Measurements from ENCODE around the gene PPP1R13B. TPM values are rescaled to one million over a fixed set of nuclear protein-coding genes. Genes with fewer than 3 reads are reported as not detected.
A peak's percentile ranks its signal among the peaks of the same experiment; 100 is the strongest.

PPP1R13B gene
- total and polyA plus RNA-seq, 7 experiments from 2014 or later: 3.3 to 26.8 (median 16.9) TPM

DNA sequence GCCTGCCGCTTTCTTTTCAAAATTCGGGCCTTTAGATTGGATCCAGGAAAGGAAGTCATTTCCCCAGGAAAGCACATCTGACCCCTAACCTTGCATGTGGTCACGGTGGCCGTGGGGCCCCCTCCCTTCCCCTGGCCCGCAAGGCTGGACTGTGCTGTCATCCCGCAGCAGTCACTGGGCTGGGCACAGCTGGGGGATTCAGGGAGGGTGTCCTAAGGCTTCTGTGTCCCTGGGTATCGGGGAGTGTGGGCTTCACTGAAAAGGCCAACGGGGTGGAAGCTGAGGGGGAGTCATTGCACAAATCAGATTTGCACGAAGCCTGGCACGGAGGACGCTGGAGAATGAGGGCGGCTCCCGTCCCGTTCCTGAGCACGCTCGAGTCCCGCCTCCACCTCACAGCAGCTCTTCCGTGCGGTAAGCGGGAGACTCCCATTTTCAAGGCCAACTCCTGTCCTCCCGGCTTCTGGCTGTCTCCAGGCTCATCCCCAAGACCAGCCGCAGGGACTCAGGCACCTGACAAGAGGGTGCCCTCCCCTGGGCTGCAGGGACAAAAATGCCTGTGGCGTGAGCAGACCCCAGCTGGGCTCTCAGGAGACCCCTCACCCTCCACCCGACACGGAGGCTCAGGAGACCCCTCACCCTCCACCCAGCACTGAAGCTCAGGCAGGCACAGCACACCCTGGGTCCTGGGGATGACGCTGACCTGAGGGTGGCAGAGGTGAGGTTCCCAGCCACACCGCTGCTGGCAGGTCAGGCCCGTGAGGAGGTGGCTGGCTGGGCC lies 141.7 kb downstream of the PPP1R13B start:
- Histone ChIP-seq H3K27ac (ENCODE audit: low read depth, low read length) (no peak overlapping the region), H3K9me3 (ENCODE audit: control insufficient read depth in 2 of 3, low read length in 3 of 3) (no peaks in the 10 kb centered on the region), H3K4me3 (ENCODE audit: low read length) (no peak overlapping the region), H3K36me3 (ENCODE audit: control insufficient read depth in 2 of 3, insufficient read depth in 3 of 3, low read length in 3 of 3) (peaks cover 0 to 61% (median 0%) of the 10 kb centered on the region in 3 experiments), H3K27me3 (ENCODE audit: control insufficient read depth in 2 of 2, insufficient read depth in 2 of 2, low read length in 2 of 2) (no peaks in the 10 kb centered on the region), H3K4me1 (ENCODE audit: control insufficient read depth in 2 of 2, insufficient read depth in 2 of 2, low read length in 2 of 2) (no peaks in the 10 kb centered on the region)
- intact Hi-C loops (cut with micrococcal nuclease): no loop called here
- no peak overlapping the region for H3K27ac Mint-ChIP-seq
- ATAC-seq (no peak), DNase-seq (no peak)
- peaks cover 0 to 11% (median 0%) of the 10 kb centered on the region in 5 donors for H3K36me3 Mint-ChIP-seq
- H3K4me1 Mint-ChIP-seq: peaks cover 0 to 10% (median 0%) of the 10 kb centered on the region in 7 donors
- no peaks in the 10 kb centered on the region for H3K27me3 Mint-ChIP-seq
- H3K9me3 Mint-ChIP-seq: peaks cover 0 to 2% (median 0%) of the 10 kb centered on the region in 11 donors
- ChIA-PET CTCF (no interaction called here), POLR2A (no interaction called here)
- H3K4me3 Mint-ChIP-seq: no peak overlapping the region

GRCh38 chr14:103705118-103705503 lies 142.3 kb downstream of the PPP1R13B start:
- peaks cover 0 to 11% (median 0%) of the 10 kb centered on the region in 5 donors for H3K36me3 Mint-ChIP-seq
- ChIA-PET POLR2A (no interaction called here), CTCF (no interaction called here)
- intact Hi-C loops (cut with micrococcal nuclease): no loop called here
- peaks cover 0 to 10% (median 0%) of the 10 kb centered on the region in 7 donors for H3K4me1 Mint-ChIP-seq
- H3K27me3 Mint-ChIP-seq: no peaks in the 10 kb centered on the region
- H3K4me3 ChIP-seq (ENCODE audit: low read length): no peak overlapping the region
- H3K4me1 ChIP-seq (ENCODE audit: control insufficient read depth in 2 of 2, insufficient read depth in 2 of 2, low read length in 2 of 2): no peaks in the 10 kb centered on the region
- H3K27me3 ChIP-seq (ENCODE audit: control insufficient read depth in 2 of 2, insufficient read depth in 2 of 2, low read length in 2 of 2): no peaks in the 10 kb centered on the region
- no peaks in the 10 kb centered on the region for H3K9me3 ChIP-seq (ENCODE audit: control insufficient read depth in 2 of 3, low read length in 3 of 3)
- H3K36me3 ChIP-seq (ENCODE audit: control insufficient read depth in 2 of 3, insufficient read depth in 3 of 3, low read length in 3 of 3): peaks cover 0 to 67% (median 0%) of the 10 kb centered on the region in 3 experiments
- H3K27ac ChIP-seq (ENCODE audit: low read depth, low read length): no peak overlapping the region
- DNase-seq: no peak
- peaks cover 0 to 2% (median 0%) of the 10 kb centered on the region in 11 donors for H3K9me3 Mint-ChIP-seq
- peak overlapping the region in 2 of 9 donors; percentile 17 to 38 for H3K27ac Mint-ChIP-seq
- H3K4me3 Mint-ChIP-seq: no peak overlapping the region
- no peak for ATAC-seq

DNA sequence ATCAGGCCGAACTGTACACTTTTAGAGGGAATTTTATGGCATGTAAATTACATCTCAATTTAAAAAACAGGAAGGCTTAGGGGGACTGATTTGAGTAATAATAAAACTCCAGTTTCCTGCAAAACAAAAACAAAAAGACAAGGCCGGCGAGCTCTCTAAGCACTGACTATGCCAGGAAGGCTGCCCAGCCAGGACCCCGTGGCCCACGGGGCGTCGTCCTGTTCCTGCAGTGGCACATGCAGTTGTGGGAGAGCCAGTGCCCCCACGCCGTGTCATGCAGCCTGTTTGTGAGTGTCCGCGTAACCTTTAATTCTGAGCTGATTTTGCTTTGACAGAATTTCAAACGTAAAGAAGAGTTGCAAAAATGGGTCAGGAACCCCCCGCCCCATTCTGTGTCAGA lies 142.7 kb downstream of the PPP1R13B start:
- Histone ChIP-seq H3K4me1 (ENCODE audit: control insufficient read depth in 2 of 2, insufficient read depth in 2 of 2, low read length in 2 of 2) (no peaks in the 10 kb centered on the region), H3K27ac (ENCODE audit: low read depth, low read length) (no peak overlapping the region), H3K4me3 (ENCODE audit: low read length) (no peak overlapping the region), H3K27me3 (ENCODE audit: control insufficient read depth in 2 of 2, insufficient read depth in 2 of 2, low read length in 2 of 2) (no peaks in the 10 kb centered on the region), H3K9me3 (ENCODE audit: control insufficient read depth in 2 of 3, low read length in 3 of 3) (no peaks in the 10 kb centered on the region), H3K36me3 (ENCODE audit: control insufficient read depth in 2 of 3, insufficient read depth in 3 of 3, low read length in 3 of 3) (peaks cover 0 to 71% (median 0%) of the 10 kb centered on the region in 3 experiments)
- H3K27ac Mint-ChIP-seq: peak overlapping the region in 1 of 9 donors; percentile 38
- no peak for ATAC-seq
- H3K9me3 Mint-ChIP-seq: peaks cover 0 to 2% (median 0%) of the 10 kb centered on the region in 11 donors
- peaks cover 0 to 11% (median 0%) of the 10 kb centered on the region in 5 donors for H3K36me3 Mint-ChIP-seq
- intact Hi-C loops (cut with micrococcal nuclease): no loop called here
- ChIA-PET CTCF (no interaction called here), POLR2A (no interaction called here)
- no peaks in the 10 kb centered on the region for H3K27me3 Mint-ChIP-seq
- peaks cover 0 to 10% (median 0%) of the 10 kb centered on the region in 7 donors for H3K4me1 Mint-ChIP-seq
- no peak for DNase-seq
- H3K4me3 Mint-ChIP-seq: no peak overlapping the region

DNA sequence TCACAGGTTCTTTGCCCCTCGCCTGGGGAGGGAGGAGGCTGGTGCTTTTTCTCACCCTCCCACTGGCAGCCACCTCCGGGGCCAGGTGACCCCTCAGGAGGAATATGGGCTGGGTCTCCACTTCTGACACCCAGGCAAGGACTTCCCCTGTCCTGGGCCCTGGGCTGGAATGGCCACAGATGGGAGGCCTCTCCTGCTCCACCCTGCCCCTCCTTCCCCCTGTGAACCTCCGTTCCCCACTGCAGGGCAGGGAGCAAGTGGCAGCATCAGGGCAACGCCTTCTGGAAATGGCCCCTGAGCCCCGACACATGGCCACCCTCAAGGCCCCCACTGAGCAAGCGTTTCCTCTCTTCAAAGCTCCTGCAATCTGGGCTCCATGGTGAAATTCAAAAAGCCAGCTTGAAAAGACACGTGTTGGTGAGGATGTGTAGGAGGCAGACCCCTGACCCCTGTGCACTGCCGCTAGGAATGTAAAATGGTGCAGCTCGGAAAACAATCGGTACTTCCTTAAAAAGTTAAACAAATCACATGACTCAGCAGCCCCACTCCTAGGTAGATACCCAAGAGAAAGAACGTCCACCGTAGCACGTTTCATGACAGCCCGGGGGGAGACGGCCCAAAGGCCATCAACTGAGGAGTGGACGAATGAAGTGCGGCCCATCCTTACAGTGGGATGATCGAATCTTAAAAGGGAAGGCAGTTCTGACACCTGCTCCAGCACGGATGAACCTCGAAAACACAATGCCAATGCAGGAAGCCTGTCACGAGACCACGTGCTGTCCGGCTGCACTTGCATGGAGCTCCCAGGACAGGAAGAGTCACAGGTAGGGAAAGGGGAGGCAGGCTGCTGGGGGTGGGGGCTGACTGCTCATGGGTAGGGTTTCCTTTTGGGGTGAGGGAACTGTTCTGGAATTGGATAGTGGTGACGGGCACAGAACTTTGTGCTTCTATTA lies 143.7 kb downstream of the PPP1R13B start:
- intact Hi-C loops (cut with micrococcal nuclease): no loop called here
- POLR2A ChIA-PET: no interaction called here
- Histone ChIP-seq H3K4me1 (ENCODE audit: control insufficient read depth in 2 of 2, insufficient read depth in 2 of 2, low read length in 2 of 2) (no peaks in the 10 kb centered on the region), H3K27me3 (ENCODE audit: control insufficient read depth in 2 of 2, insufficient read depth in 2 of 2, low read length in 2 of 2) (no peaks in the 10 kb centered on the region), H3K36me3 (ENCODE audit: control insufficient read depth in 2 of 3, insufficient read depth in 3 of 3, low read length in 3 of 3) (peaks cover 0 to 79% (median 0%) of the 10 kb centered on the region in 3 experiments), H3K9me3 (ENCODE audit: control insufficient read depth in 2 of 3, low read length in 3 of 3) (no peaks in the 10 kb centered on the region), H3K27ac (ENCODE audit: low read depth, low read length) (no peak overlapping the region), H3K4me3 (ENCODE audit: low read length) (no peak overlapping the region)
- ATAC-seq (no peak), DNase-seq (no peak)
- Mint-ChIP-seq H3K4me1 (peaks cover 0 to 10% (median 0%) of the 10 kb centered on the region in 7 donors), H3K27me3 (no peaks in the 10 kb centered on the region), H3K27ac (peak overlapping the region in 5 of 9 donors; percentile 3 to 63 (median 49)), H3K36me3 (peaks cover 0 to 8% (median 0%) of the 10 kb centered on the region in 5 donors), H3K4me3 (peak overlapping the region in 1 of 10 donors; percentile 40), H3K9me3 (peaks cover 0 to 2% (median 0%) of the 10 kb centered on the region in 11 donors)
- CTCF ChIA-PET: no interaction called here

DNA sequence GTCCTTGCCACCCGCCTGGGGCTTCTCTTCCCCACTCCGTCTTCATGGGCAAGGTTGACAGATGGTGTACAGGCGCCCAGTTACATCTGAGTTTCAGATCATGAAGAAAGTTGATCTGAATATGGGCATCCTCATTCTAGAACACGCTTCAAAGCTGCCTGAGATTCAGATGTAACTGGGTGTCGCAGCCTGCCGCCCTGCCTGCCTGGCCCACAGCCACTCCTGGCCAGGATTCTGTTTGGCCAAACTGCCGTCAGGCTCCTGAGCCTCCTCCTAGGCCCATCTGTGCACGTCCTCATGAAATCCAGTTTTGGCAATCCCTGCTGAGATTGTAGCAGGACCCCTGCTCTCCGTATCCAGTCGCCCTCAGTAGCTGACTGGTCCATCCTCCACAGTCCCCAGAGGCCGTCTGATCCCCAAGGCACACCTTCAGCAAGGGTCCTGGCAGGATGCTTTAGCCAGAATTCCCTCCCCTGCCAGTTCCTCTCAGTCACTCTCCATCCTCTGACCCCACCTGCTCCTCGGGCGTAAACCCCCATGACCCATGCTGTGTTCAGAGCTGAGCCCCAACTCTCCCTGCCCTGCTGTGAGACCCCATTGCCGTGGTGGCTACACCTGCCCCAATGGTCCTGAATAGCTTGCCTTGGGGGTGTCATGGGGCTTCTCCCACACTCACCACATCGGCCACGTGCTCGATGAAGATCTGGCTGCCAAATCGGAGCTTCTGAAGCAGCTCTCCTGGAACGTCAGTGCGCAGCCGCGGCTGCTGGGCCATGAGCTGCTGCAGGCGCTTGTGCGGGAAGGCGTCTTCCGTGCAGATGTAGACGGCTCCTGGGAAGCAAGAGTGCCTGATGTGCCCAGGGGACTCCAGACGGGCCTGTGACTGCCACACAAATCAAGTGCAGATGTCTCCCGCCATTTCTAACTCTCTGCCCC lies 144.6 kb downstream of the PPP1R13B start:
- POLR2A ChIA-PET: no interaction called here
- CTCF ChIA-PET: no interaction called here
- peaks cover 0 to 8% (median 0%) of the 10 kb centered on the region in 5 donors for H3K36me3 Mint-ChIP-seq
- no peaks in the 10 kb centered on the region for H3K9me3 ChIP-seq (ENCODE audit: control insufficient read depth in 2 of 3, low read length in 3 of 3)
- H3K9me3 Mint-ChIP-seq: peaks cover 0 to 2% (median 0%) of the 10 kb centered on the region in 11 donors
- intact Hi-C loops (cut with micrococcal nuclease): no loop called here
- no peak overlapping the region for H3K27ac ChIP-seq (ENCODE audit: low read depth, low read length)
- DNase-seq: no peak
- H3K4me1 ChIP-seq (ENCODE audit: control insufficient read depth in 2 of 2, insufficient read depth in 2 of 2, low read length in 2 of 2): no peaks in the 10 kb centered on the region
- peaks cover 0 to 10% (median 0%) of the 10 kb centered on the region in 7 donors for H3K4me1 Mint-ChIP-seq
- H3K4me3 Mint-ChIP-seq: no peak overlapping the region
- no peak for ATAC-seq
- no peaks in the 10 kb centered on the region for H3K27me3 Mint-ChIP-seq
- peak overlapping the region in 4 of 9 donors; percentile 23 to 61 (median 34) for H3K27ac Mint-ChIP-seq
- peaks cover 0 to 78% (median 0%) of the 10 kb centered on the region in 3 experiments for H3K36me3 ChIP-seq (ENCODE audit: control insufficient read depth in 2 of 3, insufficient read depth in 3 of 3, low read length in 3 of 3)
- H3K4me3 ChIP-seq (ENCODE audit: low read length): no peak overlapping the region
- no peaks in the 10 kb centered on the region for H3K27me3 ChIP-seq (ENCODE audit: control insufficient read depth in 2 of 2, insufficient read depth in 2 of 2, low read length in 2 of 2)

GRCh38 chr14:103702095-103702494 lies 145.3 kb downstream of the PPP1R13B start:
- POLR2A ChIA-PET: no interaction called here

More at GRCh38 chr14:103702095-103702494, 145.3 kb downstream of the PPP1R13B start:
- H3K36me3 Mint-ChIP-seq: peaks cover 0 to 11% (median 0%) of the 10 kb centered on the region in 5 donors
- CTCF ChIA-PET: no interaction called here
- intact Hi-C loops (cut with micrococcal nuclease): no loop called here
- no peak overlapping the region for H3K4me3 Mint-ChIP-seq
- peak overlapping the region in 1 of 9 donors; percentile 14 for H3K27ac Mint-ChIP-seq
- H3K4me1 Mint-ChIP-seq: peaks cover 0 to 10% (median 0%) of the 10 kb centered on the region in 7 donors
- no peak overlapping the region for H3K4me3 ChIP-seq (ENCODE audit: low read length)
- DNase-seq (no peak), ATAC-seq (no peak)
- no peaks in the 10 kb centered on the region for H3K27me3 ChIP-seq (ENCODE audit: control insufficient read depth in 2 of 2, insufficient read depth in 2 of 2, low read length in 2 of 2)
- no peaks in the 10 kb centered on the region for H3K4me1 ChIP-seq (ENCODE audit: control insufficient read depth in 2 of 2, insufficient read depth in 2 of 2, low read length in 2 of 2)
- peaks cover 0 to 2% (median 0%) of the 10 kb centered on the region in 11 donors for H3K9me3 Mint-ChIP-seq
- no peaks in the 10 kb centered on the region for H3K27me3 Mint-ChIP-seq
- no peak overlapping the region for H3K27ac ChIP-seq (ENCODE audit: low read depth, low read length)
- peaks cover 0 to 74% (median 0%) of the 10 kb centered on the region in 3 experiments for H3K36me3 ChIP-seq (ENCODE audit: control insufficient read depth in 2 of 3, insufficient read depth in 3 of 3, low read length in 3 of 3)
- H3K9me3 ChIP-seq (ENCODE audit: control insufficient read depth in 2 of 3, low read length in 3 of 3): no peaks in the 10 kb centered on the region

Data from naive thymus-derived CD4-positive, alpha-beta T cell (primary cell).